Pancreas (tissue), 10 donors: Measurements from ENCODE around the gene DNER. TPM values are rescaled to one million over a fixed set of nuclear protein-coding genes. Genes with fewer than 3 reads are reported as not detected.

ENCODE experiments used
- ATAC-seq, 4 donors: fragments of 200-7000 bp; cut with Tn5 transposase; one replicate each; pipeline versions ENCODE4 v1.8.0 to v1.9.1; 2020; ENCODE audit warnings: mild to moderate bottlenecking in 4 of 4, moderate library complexity in 4 of 4
- DNase-seq, 6 donors: peaks; one replicate each; pipeline ENCODE4 v3.0.0-alpha.2; 2020
- FAIRE-seq: peaks from 2 replicates; lab custom pipeline; 2012; peaks lifted over from hg19 to GRCh38; lab: Jason Lieb, UNC
- H3K27ac ChIP-seq, 4 donors: fragments of 200-600 bp; sonication (generic); 1 replicate in 3 of 4; 2 replicates in 1 of 4; pipeline versions ENCODE4 v1.5.0 to v1.8.0; 2020
- H3K27me3 ChIP-seq, 4 donors: fragments of 200-600 bp; one replicate each; pipeline ENCODE4 v1.8.0; 2021
- H3K36me3 ChIP-seq, 3 donors: fragments of 200-600 bp; sonication (generic) in 1 of 3; one replicate each; pipeline versions ENCODE4 v1.5.0 to v1.8.0; 2020 to 2021
- H3K4me1 ChIP-seq, 3 donors: fragments of 200-600 bp; one replicate each; pipeline ENCODE4 v1.8.0; 2021
- H3K4me3 ChIP-seq, 4 donors: fragments of 200-600 bp; sonication (generic) in 2 of 4; one replicate each; pipeline versions ENCODE4 v1.5.0 to v1.8.0; 2020 to 2021
- H3K9me3 ChIP-seq, 4 donors: fragments of 200-600 bp; one replicate each; pipeline ENCODE4 v1.8.0; 2021
- WGBS, 2 donors: extraction: QIAGEN DNeasy Blood & Tissue Kit; methylation state at CpG; one replicate each; pipeline ENCODE4 v1.1.7; 2013; 5-methylcytosine and 5-hydroxymethylcytosine counted together
- intact Hi-C, 3 donors: fragments of 100-400 bp; cut with DNase I; formaldehyde crosslinking; loops; one replicate each; pipeline versions ENCODE4 v1.11.1 to v1.14.2; 2022
- polyA plus RNA-seq, 2 donors: library from polyadenylated mRNA; stranded (reverse); fragments of 200-250 nt; gene quantifications; one replicate each; pipeline ENCODE4 v1.2.3, GENCODE V29; 2013
- total RNA-seq, 6 donors: library from RNA; stranded (reverse); fragmentation: NEBNext Ultra II Directional in 4 of 6; extraction: Animal tissue kit (Norgen Biotek cat#: 25700) in 4 of 6; gene quantifications; one replicate each; pipeline versions ENCODE4 v1.2.1 to v1.2.4, GENCODE V29; 2021 to 2023
- TF ChIP-seq, protein P1 (sequence below), 4 donors: fragments of 200-600 bp; sonication (generic) in 3 of 4; IDR thresholded peaks; one replicate each; pipeline versions ENCODE4 v1.5.0 to v1.8.0; 2021; ENCODE audit warnings: antibody characterized with exemption in 4 of 4
- donor health status: healthy with polysubstance abuse.
- donor health status: DM: no; HTN: no; CAD: no; lungs with moderate emphysema.
- donor health status: DM: no; HTN: no; CAD: no.
- donor health status: control.
- donor health status: control.
- donor health status: Bipolar disorder and iron deficiency.
- donor health status: DM: yes; HTN: yes; CAD: no.
- donor health status: DM: no; HTN: no; CAD: no.
- donor health status: DM: no; HTN: no; CAD: no.
- donor health status: DM: yes; HTN: yes; CAD: no.

The DNER gene
- total and polyA plus RNA-seq, 8 donors = 0.25 to 2.3 (median 0.44) TPM

DNA sequence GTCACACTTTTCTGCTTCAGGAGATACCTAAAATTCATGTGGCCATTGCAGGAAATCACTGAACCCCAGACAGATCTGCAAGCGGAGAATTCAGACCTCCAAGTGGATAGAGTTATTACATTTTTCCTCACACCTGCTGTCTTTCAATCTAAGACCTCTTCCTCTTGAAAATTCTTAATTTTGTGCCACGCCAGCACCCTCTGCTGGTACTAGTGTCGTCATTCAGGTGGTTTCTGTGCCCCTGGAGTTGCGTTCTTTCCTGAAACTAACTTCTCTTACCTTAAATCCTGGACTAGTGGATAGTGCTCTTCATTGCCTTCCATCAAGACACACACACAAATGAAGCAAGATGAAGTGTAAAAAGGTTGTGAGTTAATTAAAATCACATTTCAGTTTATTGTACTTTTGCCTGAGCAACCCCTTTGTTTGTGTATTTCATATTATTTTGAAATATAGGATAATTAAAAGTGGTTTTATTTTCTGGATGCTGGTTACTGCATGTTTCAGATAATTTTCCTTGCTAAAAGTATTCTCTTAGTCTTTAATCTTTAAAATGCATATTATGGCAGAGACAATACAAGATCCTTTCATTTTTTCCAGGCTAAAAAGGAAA, 1.6 kb upstream of the DNER start:
- Histone ChIP-seq H3K27me3 (peaks cover 0 to 62% (median 9%) of the 10 kb centered on the region in 4 donors), H3K36me3 (no peaks in the 10 kb centered on the region), H3K9me3 (no peaks in the 10 kb centered on the region), H3K4me3 (no peak overlapping the region), H3K27ac (no peak overlapping the region), H3K4me1 (peaks cover 3 to 7% (median 4%) of the 10 kb centered on the region in 3 donors)
- TF ChIP-seq, protein P1, sequence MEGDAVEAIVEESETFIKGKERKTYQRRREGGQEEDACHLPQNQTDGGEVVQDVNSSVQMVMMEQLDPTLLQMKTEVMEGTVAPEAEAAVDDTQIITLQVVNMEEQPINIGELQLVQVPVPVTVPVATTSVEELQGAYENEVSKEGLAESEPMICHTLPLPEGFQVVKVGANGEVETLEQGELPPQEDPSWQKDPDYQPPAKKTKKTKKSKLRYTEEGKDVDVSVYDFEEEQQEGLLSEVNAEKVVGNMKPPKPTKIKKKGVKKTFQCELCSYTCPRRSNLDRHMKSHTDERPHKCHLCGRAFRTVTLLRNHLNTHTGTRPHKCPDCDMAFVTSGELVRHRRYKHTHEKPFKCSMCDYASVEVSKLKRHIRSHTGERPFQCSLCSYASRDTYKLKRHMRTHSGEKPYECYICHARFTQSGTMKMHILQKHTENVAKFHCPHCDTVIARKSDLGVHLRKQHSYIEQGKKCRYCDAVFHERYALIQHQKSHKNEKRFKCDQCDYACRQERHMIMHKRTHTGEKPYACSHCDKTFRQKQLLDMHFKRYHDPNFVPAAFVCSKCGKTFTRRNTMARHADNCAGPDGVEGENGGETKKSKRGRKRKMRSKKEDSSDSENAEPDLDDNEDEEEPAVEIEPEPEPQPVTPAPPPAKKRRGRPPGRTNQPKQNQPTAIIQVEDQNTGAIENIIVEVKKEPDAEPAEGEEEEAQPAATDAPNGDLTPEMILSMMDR (IDR thresholded peaks at IDR 0.05) = peak in 1 of 4 donors; percentile 16
- WGBS, 2 donors = 10% methylated on average over 4 of the region's 4 CpGs
- intact Hi-C loops = no loop called here
- FAIRE-seq (no peak), DNase-seq (peak in 1 of 6 donors; percentile 14), ATAC-seq (peak in 3 of 4 donors; percentile 30 to 60 (median 39))

DNA sequence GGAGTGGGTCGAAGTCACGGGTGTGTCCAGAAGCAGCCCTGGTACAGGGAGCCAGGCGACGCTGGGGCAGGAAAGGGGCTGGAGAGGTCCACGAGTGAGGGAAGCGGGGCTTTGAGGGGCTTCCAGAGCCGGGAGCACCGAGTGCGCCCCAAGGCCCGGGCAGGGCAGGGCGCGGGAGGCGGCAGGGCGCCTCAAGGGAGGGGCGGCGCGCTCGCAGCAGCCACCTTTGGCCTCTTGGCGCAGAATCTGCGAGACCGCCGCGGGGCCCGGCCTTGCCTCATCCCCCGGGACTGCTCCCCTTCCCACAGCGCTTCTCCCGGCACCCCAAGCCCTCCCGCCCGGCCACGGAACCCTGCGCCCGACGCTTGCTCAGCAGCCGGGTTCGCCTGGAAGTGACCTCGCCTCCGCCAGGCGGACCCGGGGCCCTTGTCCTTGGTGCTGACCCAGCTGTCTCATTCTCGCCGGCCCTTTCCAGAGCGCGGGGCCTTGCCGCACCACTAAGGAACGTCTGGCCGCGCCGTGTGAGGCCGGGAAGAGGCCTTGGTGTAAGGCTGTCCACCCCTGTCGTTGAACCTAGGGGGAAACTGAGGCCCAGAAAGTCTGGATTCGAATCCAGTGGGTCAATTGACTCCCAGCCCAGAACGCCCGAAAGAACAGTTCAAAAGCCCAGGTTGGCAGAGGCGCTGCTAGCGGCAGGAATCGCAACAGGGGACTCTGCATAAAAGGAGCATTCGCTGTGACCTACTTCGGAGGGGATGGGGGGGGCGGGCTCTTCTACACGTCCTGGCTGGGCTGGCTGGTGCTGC, 584 bp upstream of the DNER start:
- intact Hi-C loops = no loop called here
- peak; percentile 49 to 87 (median 64) for DNase-seq
- 2 to 3% methylated on average over 39 to 60 of the region's 60 CpGs for WGBS, 2 donors
- TF ChIP-seq, protein P1 (IDR thresholded peaks at IDR 0.05) = no peak
- peaks cover 3 to 7% (median 4%) of the 10 kb centered on the region in 3 donors for H3K4me1 ChIP-seq
- peak; percentile 89 to 95 (median 91) for ATAC-seq
- no peak overlapping the region for H3K27ac ChIP-seq
- no peaks in the 10 kb centered on the region for H3K36me3 ChIP-seq
- H3K4me3 ChIP-seq = peak overlapping the region; percentile 16 to 55 (median 34)
- no peak for FAIRE-seq
- H3K27me3 ChIP-seq = peaks cover 0 to 53% (median 9%) of the 10 kb centered on the region in 4 donors
- H3K9me3 ChIP-seq = no peaks in the 10 kb centered on the region

DNA sequence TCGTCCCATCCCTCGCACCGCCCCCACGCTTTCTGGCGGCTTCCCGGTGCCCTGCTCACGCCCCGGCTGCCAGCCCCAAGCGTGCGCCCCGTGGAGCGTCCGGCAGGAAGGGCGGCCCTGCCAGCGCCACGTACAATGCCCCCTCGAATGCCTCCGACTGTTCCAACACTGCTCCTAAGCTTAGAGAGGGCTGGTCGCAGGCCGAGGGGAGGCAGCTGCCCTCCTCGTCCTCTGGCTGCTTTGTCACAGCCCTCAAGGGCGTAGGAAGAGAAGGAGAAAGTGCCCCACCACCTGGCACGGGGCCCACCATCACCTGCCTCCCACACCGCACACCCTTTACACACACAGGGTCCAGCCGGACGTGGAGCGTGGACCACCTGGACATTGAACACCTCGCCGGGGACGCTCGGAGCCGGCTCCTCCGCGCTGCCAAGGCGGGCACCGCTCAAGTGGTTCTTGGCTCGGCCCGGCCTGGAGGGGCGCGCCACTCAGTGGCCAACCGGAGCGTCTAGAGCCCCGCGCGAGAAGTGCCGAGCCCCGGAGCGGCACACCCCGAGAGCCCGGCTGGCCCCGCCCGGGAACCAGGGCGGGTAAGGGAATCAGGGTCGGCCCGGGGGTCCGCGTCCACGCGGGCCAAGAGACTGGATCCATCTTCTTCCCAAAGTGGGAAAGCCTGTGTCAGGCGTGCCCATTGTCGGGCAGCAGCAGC, 830 bp downstream of the DNER start:
- peaks cover 0 to 47% (median 9%) of the 10 kb centered on the region in 4 donors for H3K27me3 ChIP-seq
- no peak overlapping the region for H3K27ac ChIP-seq
- H3K4me1 ChIP-seq = peaks cover 3 to 7% (median 4%) of the 10 kb centered on the region in 3 donors
- TF ChIP-seq, protein P1 (IDR thresholded peaks at IDR 0.05) = no peak
- ATAC-seq (peak in 3 of 4 donors; percentile 14 to 52 (median 39)), DNase-seq (peak in 3 of 6 donors; percentile 9 to 76 (median 68)), FAIRE-seq (no peak)
- intact Hi-C loops = no loop called here
- H3K4me3 ChIP-seq = peak overlapping the region in 2 of 4 donors; percentile 38 to 55
- H3K36me3 ChIP-seq = no peaks in the 10 kb centered on the region
- 2% methylated on average over 53 to 61 of the region's 61 CpGs for WGBS, 2 donors
- H3K9me3 ChIP-seq = no peaks in the 10 kb centered on the region

DNA sequence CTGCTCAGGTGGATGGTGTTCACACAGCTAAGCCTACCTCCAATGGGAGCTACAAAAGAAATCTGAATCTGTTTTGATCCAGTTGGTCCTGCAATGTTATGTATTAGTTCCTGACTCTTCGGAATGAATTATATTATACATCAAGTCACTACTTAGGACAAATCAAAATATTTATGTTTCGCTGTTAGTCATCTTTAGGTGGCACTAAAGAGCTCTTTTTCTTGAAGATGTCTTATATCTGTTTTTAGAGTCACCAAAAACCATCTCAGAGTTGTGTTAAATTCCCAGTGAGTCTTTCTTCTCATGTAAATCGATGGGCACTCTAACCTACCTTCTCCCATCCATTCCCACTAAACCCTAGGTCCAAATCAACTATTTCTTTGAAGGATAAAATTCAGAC, 2.2 kb downstream of the DNER start:
- Histone ChIP-seq H3K36me3 (no peaks in the 10 kb centered on the region), H3K9me3 (no peaks in the 10 kb centered on the region), H3K27ac (no peak overlapping the region), H3K4me1 (peaks cover 3 to 7% (median 4%) of the 10 kb centered on the region in 3 donors), H3K4me3 (no peak overlapping the region), H3K27me3 (peaks cover 0 to 34% (median 9%) of the 10 kb centered on the region in 4 donors)
- WGBS, 2 donors = 85 to 86% methylated on average over 3 of the region's 3 CpGs
- TF ChIP-seq, protein P1 (IDR thresholded peaks at IDR 0.05) = no peak
- intact Hi-C loops = no loop called here
- DNase-seq (no peak), ATAC-seq (no peak), FAIRE-seq (no peak)
